K562 (cell line): ENCODE measurements around the gene GALNS. TPM values are rescaled to one million over a fixed set of nuclear protein-coding genes. Genes with fewer than 3 reads are reported as not detected.

Source experiments
- CCNT2 ChIP-seq: IDR thresholded peaks from 2 replicates; pipeline ENCODE4 v1.6.1; 2011; ENCODE audit warnings: borderline replicate concordance, low read depth, mild to moderate bottlenecking, moderate library complexity, mixed read lengths, low read length; ENCODE audit not compliant: insufficient read length; ENCODE audit errors: extremely low read depth
- GATAD2A ChIP-seq: fragments of 450-650 bp; IDR thresholded peaks from 2 replicates; pipeline ENCODE4 v1.6.1; 2017
- MAZ ChIP-seq, 2 experiments: fragments of 450-650 bp in 1 of 2; sonication (generic) in 1 of 2; formaldehyde crosslinking; IDR thresholded peaks in 1 of 2; conservative IDR thresholded peaks in 1 of 2; 2 replicates each; pipeline versions ENCODE4 v1.4.0 to v1.5.0; 2020; ENCODE audit warnings: mild to moderate bottlenecking in 1 of 2, missing genetic modification reagents in 1 of 2
- NUFIP1 ChIP-seq: fragments of 450-650 bp; IDR thresholded peaks from 2 replicates; pipeline ENCODE4 v1.6.1; 2018; ENCODE audit not compliant: partially characterized antibody
- RBM25 ChIP-seq: fragments of 200-400 bp; formaldehyde crosslinking; IDR thresholded peaks from 2 replicates; pipeline ENCODE4 v1.6.1; 2018; ENCODE audit warnings: low read length, low read depth, moderate library complexity; ENCODE audit not compliant: severe bottlenecking
- REST ChIP-seq, 2 experiments: fragments of 450-650 bp; formaldehyde crosslinking in 1 of 2; IDR thresholded peaks; 2 replicates each; pipeline versions ENCODE4 v1.4.0 to v1.6.1; 2014 to 2020; ENCODE audit warnings: mild to moderate bottlenecking in 2 of 2, borderline replicate concordance in 1 of 2, low read depth in 1 of 2
- UBTF ChIP-seq, 2 experiments: IDR thresholded peaks; 2 replicates each; pipeline ENCODE4 v1.6.1; 2012; ENCODE audit warnings: improper control_type of control experiment in 2 of 2, low read depth in 2 of 2, low read length in 2 of 2, borderline replicate concordance in 1 of 2
- YY1 ChIP-seq, 3 experiments: IDR thresholded peaks; 2 replicates each; pipeline ENCODE4 v1.6.1; 2011; ENCODE audit warnings: low read length in 2 of 3, mild to moderate bottlenecking in 2 of 3, moderate library complexity in 2 of 3, borderline replicate concordance in 1 of 3, control low read depth in 1 of 3, low read depth in 1 of 3; ENCODE audit not compliant: insufficient read depth in 3 of 3, insufficient replicate concordance in 2 of 3, control insufficient read depth in 1 of 3, insufficient read length in 1 of 3; ENCODE audit errors: extremely low read depth in 1 of 3
- ZBTB11 ChIP-seq, 3 experiments: fragments of 200-800 bp in 1 of 3; fragments of 250-450 bp in 1 of 3; fragments of 450-650 bp in 1 of 3; sonication (Bioruptor Pico) in 1 of 3; sonication (Bioruptor generic) in 1 of 3; formaldehyde crosslinking in 1 of 3; IDR thresholded peaks; 2 replicates each; pipeline versions ENCODE4 v1.6.1 to v1.8.0; 2016 to 2022; ENCODE audit warnings: mild to moderate bottlenecking in 2 of 3, missing genetic modification characterization in 2 of 3, missing compliant biosample characterization in 1 of 3, moderate library complexity in 1 of 3
- polyA plus RNA-seq, 8 experiments: library from polyadenylated mRNA; depleted of rRNA in 4 of 8; stranded (reverse) in 5 of 8; unstranded in 3 of 8; fragments of >200 nt; fragmentation: Nextera tagmentation in 2 of 8; fragmentation: Illumina TruSeq in 1 of 8; extraction: Ambion mirVana in 2 of 8; extraction: Trizol in 1 of 8; gene quantifications; 2 replicates each; pipeline versions ENCODE4 v1.2.1 to v1.2.3, GENCODE V29; 2011 to 2014; ENCODE audit warnings: inconsistent platforms in 1 of 8, missing spikeins in 1 of 8
- total RNA-seq, 7 experiments: library from RNA; depleted of rRNA in 6 of 7; stranded (reverse); fragments of >200 nt in 6 of 7; fragmentation: Illumina TruSeq in 2 of 7; extraction: Trizol in 2 of 7; gene quantifications; 2 replicates each; pipeline versions ENCODE4 v1.2.1 to v1.2.3, GENCODE V29; 2011 to 2021; ENCODE audit warnings: low replicate concordance in 1 of 7

GALNS gene
- total and polyA plus RNA-seq, 9 of the 15 experiments (the other 6 are each of a cell fraction or from before 2014, with no cell fraction given) = 0.38 to 13.2 (median 4.3) TPM

- TF ChIP-seq REST (IDR thresholded peaks at IDR 0.05; ENCODE audit: borderline replicate concordance) = no peak
- no peak for TF ChIP-seq REST (CRISPR knock-in tag; IDR thresholded peaks at IDR 0.05; ENCODE audit: low read depth)
- TF ChIP-seq UBTF (IDR thresholded peaks at IDR 0.05; ENCODE audit: borderline replicate concordance in 1 of 2, low read depth in 2 of 2, low read length in 2 of 2) = 0 out of 4 replicates have a peak, but pooled peaks of 1 of the 2 experiments have one; percentile 12
- no peak for TF ChIP-seq NUFIP1
- no peak for TF ChIP-seq CCNT2
- 0 out of 6 replicates have a peak, but pooled peaks of 1 of the 3 experiments have one; percentile 5 for TF ChIP-seq ZBTB11 (CRISPR knock-in tag; IDR thresholded peaks at IDR 0.05)
- TF ChIP-seq YY1 (IDR thresholded peaks at IDR 0.05; ENCODE audit: borderline replicate concordance in 1 of 3, control insufficient read depth in 1 of 3, extremely low read depth in 1 of 3, insufficient read depth in 3 of 3, insufficient read length in 1 of 3, insufficient replicate concordance in 2 of 3, low read depth in 1 of 3, low read length in 2 of 3) = no peak
- TF ChIP-seq RBM25 = no peak
- 0 out of 4 replicates have a peak, but pooled peaks of 1 of the 2 experiments have one; percentile 11 for TF ChIP-seq MAZ (CRISPR knock-in tag; conservative IDR thresholded peaks at IDR 0.05 in 1 of 2, IDR thresholded peaks at IDR 0.05 in 1 of 2)
- TF ChIP-seq GATAD2A = no peak
Observed at GRCh38 chr16:88767546-88768070, 89.1 kb downstream of the GALNS start (continued).
